ENCODE results near the gene SRRM2. TPM values are rescaled to one million over a fixed set of nuclear protein-coding genes. Genes with fewer than 3 reads are reported as not detected.

SRRM2 gene
- polyA plus RNA-seq, 1 experiment: 80.5 TPM

- H3K9me3 ChIP-seq (ENCODE audit: control insufficient read depth, insufficient read depth, low read length): no peaks in the 10 kb centered on the region
- POLR2A ChIA-PET: no interaction called here
- H3K27ac ChIP-seq (ENCODE audit: low read depth, low read length): no peak overlapping the region
- no peak overlapping the region for H3K4me3 ChIP-seq (ENCODE audit: low read depth, low read length)
- no peak for TF ChIP-seq CTCF (IDR thresholded peaks at IDR 0.05; ENCODE audit: low read depth, low read length)
- CTCF ChIA-PET: no interaction called here
- peaks cover 29% of the 10 kb centered on the region for H3K27me3 ChIP-seq (ENCODE audit: control insufficient read depth, insufficient read depth, low read length)
- no peak for DNase-seq (ENCODE audit: low read depth, low spot score)
Measured at GRCh38 chr16:2792940-2793339, 40.5 kb downstream of the SRRM2 start.

- H3K27me3 ChIP-seq (ENCODE audit: control insufficient read depth, insufficient read depth, low read length): peaks cover 14% of the 10 kb centered on the region
- CTCF ChIA-PET: no interaction called here
- no peak overlapping the region for H3K4me3 ChIP-seq (ENCODE audit: low read depth, low read length)
- no peak for DNase-seq (ENCODE audit: low read depth, low spot score)
- no peak for TF ChIP-seq CTCF (IDR thresholded peaks at IDR 0.05; ENCODE audit: low read depth, low read length)
- H3K9me3 ChIP-seq (ENCODE audit: control insufficient read depth, insufficient read depth, low read length): no peaks in the 10 kb centered on the region
- POLR2A ChIA-PET: no interaction called here
- H3K27ac ChIP-seq (ENCODE audit: low read depth, low read length): no peak overlapping the region
Measured at GRCh38 chr16:2795395-2796143, 43.1 kb downstream of the SRRM2 start.

- no peak overlapping the region for H3K27ac ChIP-seq (ENCODE audit: low read depth, low read length)
- no peak for TF ChIP-seq CTCF (IDR thresholded peaks at IDR 0.05; ENCODE audit: low read depth, low read length)
- ChIA-PET CTCF (no interaction called here), POLR2A (interaction anchor here (0.6 kb wide), 1 partner anchor 76 kb away, joined by 5 read pairs; no protein-coding TSS in a partner anchor)
- peaks cover 9% of the 10 kb centered on the region for H3K27me3 ChIP-seq (ENCODE audit: control insufficient read depth, insufficient read depth, low read length)
- no peak overlapping the region for H3K4me3 ChIP-seq (ENCODE audit: low read depth, low read length)
- H3K9me3 ChIP-seq (ENCODE audit: control insufficient read depth, insufficient read depth, low read length): no peaks in the 10 kb centered on the region
- DNase-seq (ENCODE audit: low read depth, low spot score): no peak
Measured at GRCh38 chr16:2798723-2799204, 46.3 kb downstream of the SRRM2 start.

GRCh38 chr16:2799205-2799858 lies 46.9 kb downstream of the SRRM2 start:
- Histone ChIP-seq H3K9me3 (ENCODE audit: control insufficient read depth, insufficient read depth, low read length) (peaks cover 5% of the 10 kb centered on the region; the same call in 1 of the 2 replicates), H3K27me3 (ENCODE audit: control insufficient read depth, insufficient read depth, low read length) (peaks cover 11% of the 10 kb centered on the region), H3K27ac (ENCODE audit: low read depth, low read length) (no peak overlapping the region), H3K4me3 (ENCODE audit: low read depth, low read length) (no peak overlapping the region)
- POLR2A ChIA-PET: interaction anchor here (0.6 kb wide), 1 partner anchor 75 kb away, joined by 5 read pairs; no protein-coding TSS in a partner anchor
- no peak for TF ChIP-seq CTCF (IDR thresholded peaks at IDR 0.05; ENCODE audit: low read depth, low read length)
- DNase-seq (ENCODE audit: low read depth, low spot score): no peak
- CTCF ChIA-PET: interaction anchor here (2.0 kb wide), 1 partner anchor 69 kb away, joined by 7 read pairs; no protein-coding TSS in a partner anchor

- Histone ChIP-seq H3K9me3 (ENCODE audit: control insufficient read depth, insufficient read depth, low read length) (peaks cover 10% of the 10 kb centered on the region), H3K27ac (ENCODE audit: low read depth, low read length) (no peak overlapping the region), H3K4me3 (ENCODE audit: low read depth, low read length) (no peak overlapping the region), H3K27me3 (ENCODE audit: control insufficient read depth, insufficient read depth, low read length) (peaks cover 15% of the 10 kb centered on the region)
- no peak for TF ChIP-seq CTCF (IDR thresholded peaks at IDR 0.05; ENCODE audit: low read depth, low read length)
- POLR2A ChIA-PET: no interaction called here
- DNase-seq (ENCODE audit: low read depth, low spot score): no peak
- CTCF ChIA-PET: interaction anchor here (2.0 kb wide), 1 partner anchor 68 kb away, joined by 7 read pairs; no protein-coding TSS in a partner anchor
Measured at GRCh38 chr16:2799859-2800226, 47.4 kb downstream of the SRRM2 start.

All from AG04450 (cell line).